Measurements from ENCODE around the gene ATXN7L2. TPM values are rescaled to one million over a fixed set of nuclear protein-coding genes. Genes with fewer than 3 reads are reported as not detected.
"Not testable (repeated sequence)": the region's sequence is repeated elsewhere in the genome, so short reads cannot be mapped to it uniquely, and the experiment has no call there.

ATXN7L2 gene
- total RNA-seq, 1 donor from 2014 or later: 6.4 TPM

GRCh38 chr1:109444346-109444745, 39.4 kb upstream of the ATXN7L2 start:
- Mint-ChIP-seq H3K9me3 (ENCODE audit: unreplicated experiment) (no peaks in the 10 kb centered on the region), H3K36me3 (ENCODE audit: unreplicated experiment) (no peaks in the 10 kb centered on the region), H3K4me3 (ENCODE audit: unreplicated experiment) (no peak overlapping the region), H3K27me3 (ENCODE audit: unreplicated experiment) (peaks cover 38% of the 10 kb centered on the region), H3K4me1 (ENCODE audit: unreplicated experiment) (no peaks in the 10 kb centered on the region), H3K27ac (ENCODE audit: unreplicated experiment) (no peak overlapping the region)
- DNase-seq (ENCODE audit: extremely low spot score, unreplicated experiment): no peak
- no peak for TF ChIP-seq CTCF (IDR thresholded peaks at IDR 0.05)

GRCh38 chr1:109445949-109446695, 37.6 kb upstream of the ATXN7L2 start:
- H3K27ac Mint-ChIP-seq (ENCODE audit: unreplicated experiment); H3K4me3 Mint-ChIP-seq (ENCODE audit: unreplicated experiment); H3K4me1 Mint-ChIP-seq (ENCODE audit: unreplicated experiment); H3K36me3 Mint-ChIP-seq (ENCODE audit: unreplicated experiment); H3K9me3 Mint-ChIP-seq (ENCODE audit: unreplicated experiment); DNase-seq (ENCODE audit: extremely low spot score, unreplicated experiment): not testable (repeated sequence)
- peaks cover 55% of the 10 kb centered on the region for H3K27me3 Mint-ChIP-seq (ENCODE audit: unreplicated experiment)

GRCh38 chr1:109447524-109447923, 36.2 kb upstream of the ATXN7L2 start:
- Mint-ChIP-seq H3K27ac (ENCODE audit: unreplicated experiment) (no peak overlapping the region), H3K4me1 (ENCODE audit: unreplicated experiment) (no peaks in the 10 kb centered on the region), H3K36me3 (ENCODE audit: unreplicated experiment) (no peaks in the 10 kb centered on the region), H3K27me3 (ENCODE audit: unreplicated experiment) (peaks cover 63% of the 10 kb centered on the region), H3K9me3 (ENCODE audit: unreplicated experiment) (peaks cover 3% of the 10 kb centered on the region), H3K4me3 (ENCODE audit: unreplicated experiment) (no peak overlapping the region)
- DNase-seq (ENCODE audit: extremely low spot score, unreplicated experiment): no peak
- TF ChIP-seq CTCF (IDR thresholded peaks at IDR 0.05): no peak

- Mint-ChIP-seq H3K36me3 (ENCODE audit: unreplicated experiment) (peaks cover 3% of the 10 kb centered on the region), H3K27ac (ENCODE audit: unreplicated experiment) (no peak overlapping the region), H3K9me3 (ENCODE audit: unreplicated experiment) (peaks cover 11% of the 10 kb centered on the region), H3K4me1 (ENCODE audit: unreplicated experiment) (no peaks in the 10 kb centered on the region), H3K27me3 (ENCODE audit: unreplicated experiment) (peaks cover 71% of the 10 kb centered on the region), H3K4me3 (ENCODE audit: unreplicated experiment) (no peak overlapping the region)
- DNase-seq (ENCODE audit: extremely low spot score, unreplicated experiment): no peak
- TF ChIP-seq CTCF (IDR thresholded peaks at IDR 0.05): no peak
Measured at GRCh38 chr1:109454497-109455133, 29.1 kb upstream of the ATXN7L2 start.

GRCh38 chr1:109457819-109458218, 25.9 kb upstream of the ATXN7L2 start:
- H3K27me3 Mint-ChIP-seq (ENCODE audit: unreplicated experiment): peaks cover 74% of the 10 kb centered on the region
- H3K9me3 Mint-ChIP-seq (ENCODE audit: unreplicated experiment): peaks cover 10% of the 10 kb centered on the region
- no peak overlapping the region for H3K4me3 Mint-ChIP-seq (ENCODE audit: unreplicated experiment)
- no peaks in the 10 kb centered on the region for H3K4me1 Mint-ChIP-seq (ENCODE audit: unreplicated experiment)
- H3K36me3 Mint-ChIP-seq (ENCODE audit: unreplicated experiment): peaks cover 3% of the 10 kb centered on the region
- DNase-seq (ENCODE audit: extremely low spot score, unreplicated experiment): no peak
- TF ChIP-seq CTCF (IDR thresholded peaks at IDR 0.05): no peak
- H3K27ac Mint-ChIP-seq (ENCODE audit: unreplicated experiment): no peak overlapping the region

Measured in osteocyte (in vitro differentiated cells).